CD4-positive, alpha-beta T cell (primary cell): ENCODE data around the gene AFG3L2. TPM values are rescaled to one million over a fixed set of nuclear protein-coding genes. Genes with fewer than 3 reads are reported as not detected.

Source experiments
- ATAC-seq: fragments of 200-7000 bp; cut with Tn5 transposase; one replicate; pipeline ENCODE4 v1.10.0; 2022; ENCODE audit warnings: mild to moderate bottlenecking; ENCODE audit not compliant: poor library complexity
- CTCF ChIA-PET: fragments of 350-600 bp; sonication (Branson Sonifier 250); formaldehyde crosslinking; loops from one replicate; lab custom pipeline; 2021; ENCODE audit warnings: antibody characterized with exemption, inconsistent platforms; lab: Charles Lee
- POLR2A ChIA-PET: fragments of 350-600 bp; sonication (Branson Sonifier 250); formaldehyde crosslinking; loops from one replicate; lab custom pipeline; 2021; ENCODE audit warnings: antibody characterized with exemption, inconsistent platforms; lab: Charles Lee
- DNase-seq, 14 experiments: peaks; one replicate each; pipeline ENCODE4 v3.0.0-alpha.2; 2013 to 2020; ENCODE audit warnings: mixed read lengths in 2 of 14
- H3K27ac ChIP-seq, 2 donors: one replicate each; pipeline versions ENCODE4 v1.5.1 to v1.7.0; 2013; ENCODE audit warnings: low read length in 2 of 2, low read depth in 1 of 2, mild to moderate bottlenecking in 1 of 2
- H3K27me3 ChIP-seq, 2 experiments: 1 replicate in 1 of 2; 2 replicates in 1 of 2; pipeline versions ENCODE4 v1.6.1 to v1.7.0; 2013; ENCODE audit warnings: low read length in 2 of 2, control low read depth in 1 of 2, mild to moderate bottlenecking in 1 of 2, moderate library complexity in 1 of 2; ENCODE audit not compliant: insufficient read depth in 2 of 2, control insufficient read depth in 1 of 2
- H3K36me3 ChIP-seq: one replicate; pipeline ENCODE4 v1.6.1; 2013; ENCODE audit warnings: low read length, control low read depth; ENCODE audit not compliant: insufficient read depth
- H3K4me1 ChIP-seq: one replicate; pipeline ENCODE4 v1.6.1; 2013; ENCODE audit warnings: low read length, control low read depth; ENCODE audit not compliant: insufficient read depth
- H3K4me3 ChIP-seq: one replicate; pipeline ENCODE4 v1.5.1; 2013; ENCODE audit warnings: mild to moderate bottlenecking, low read length, moderate library complexity
- H3K9me3 ChIP-seq, 2 experiments: 1 replicate in 1 of 2; 2 replicates in 1 of 2; pipeline versions ENCODE4 v1.6.1 to v1.7.0; 2013; ENCODE audit warnings: low read length in 2 of 2, mild to moderate bottlenecking in 2 of 2, control low read depth in 1 of 2, moderate library complexity in 1 of 2; ENCODE audit not compliant: control insufficient read depth in 1 of 2, insufficient read depth in 1 of 2
- H3K27ac Mint-ChIP-seq: one replicate; pipeline ENCODE4 v1.8.0; 2020; ENCODE audit warnings: mixed read lengths
- H3K27me3 Mint-ChIP-seq: one replicate; pipeline ENCODE4 v1.8.0; 2021; ENCODE audit warnings: mixed read lengths
- H3K36me3 Mint-ChIP-seq: one replicate; pipeline ENCODE4 v1.8.0; 2021; ENCODE audit warnings: low read depth, mixed read lengths
- H3K4me1 Mint-ChIP-seq: one replicate; pipeline ENCODE4 v1.8.0; 2021; ENCODE audit warnings: low read depth, mixed read lengths
- H3K4me3 Mint-ChIP-seq: one replicate; pipeline ENCODE4 v1.8.0; 2020; ENCODE audit warnings: mild to moderate bottlenecking, mixed read lengths
- H3K9me3 Mint-ChIP-seq: one replicate; pipeline ENCODE4 v1.8.0; 2020; ENCODE audit warnings: mixed read lengths
- intact Hi-C, 2 experiments: fragments of 100-400 bp; cut with DNase I in 1 of 2; cut with micrococcal nuclease in 1 of 2; formaldehyde crosslinking; loops; one replicate each; pipeline versions ENCODE4 v1.15.1 to v1.9.0; 2023 to 2025; cut with DNase I, micrococcal nuclease
- total RNA-seq, 174 experiments: library from RNA in 2 of 174; stranded (reverse) in 2 of 174; gene quantifications; one replicate each; pipeline ENCODE4 v1.2.3 and lab custom pipeline; 2021 to 2026
- TF ChIP-seq, protein P1 (sequence below): fragments of 200-600 bp; IDR thresholded peaks from one replicate; pipeline ENCODE4 v1.8.0; 2022; ENCODE audit warnings: antibody characterized with exemption, mild to moderate bottlenecking

The AFG3L2 gene
- total RNA-seq, 2 experiments from 2014 or later = 40.4 to 46.8 TPM

- H3K27ac ChIP-seq = no peak overlapping the region
- ChIA-PET POLR2A (no interaction called here), CTCF (no interaction called here)
- H3K9me3 ChIP-seq = no peaks in the 10 kb centered on the region
- peaks cover under 1% of the 10 kb centered on the region for H3K4me1 ChIP-seq
- H3K27me3 ChIP-seq = no peaks in the 10 kb centered on the region
- Mint-ChIP-seq H3K27ac (no peak overlapping the region), H3K9me3 (no peaks in the 10 kb centered on the region), H3K27me3 (no peaks in the 10 kb centered on the region), H3K4me3 (no peak overlapping the region), H3K36me3 (peaks cover 81% of the 10 kb centered on the region), H3K4me1 (peaks cover 12% of the 10 kb centered on the region)
- DNase-seq (no peak), ATAC-seq (no peak)
- TF ChIP-seq, protein P1, sequence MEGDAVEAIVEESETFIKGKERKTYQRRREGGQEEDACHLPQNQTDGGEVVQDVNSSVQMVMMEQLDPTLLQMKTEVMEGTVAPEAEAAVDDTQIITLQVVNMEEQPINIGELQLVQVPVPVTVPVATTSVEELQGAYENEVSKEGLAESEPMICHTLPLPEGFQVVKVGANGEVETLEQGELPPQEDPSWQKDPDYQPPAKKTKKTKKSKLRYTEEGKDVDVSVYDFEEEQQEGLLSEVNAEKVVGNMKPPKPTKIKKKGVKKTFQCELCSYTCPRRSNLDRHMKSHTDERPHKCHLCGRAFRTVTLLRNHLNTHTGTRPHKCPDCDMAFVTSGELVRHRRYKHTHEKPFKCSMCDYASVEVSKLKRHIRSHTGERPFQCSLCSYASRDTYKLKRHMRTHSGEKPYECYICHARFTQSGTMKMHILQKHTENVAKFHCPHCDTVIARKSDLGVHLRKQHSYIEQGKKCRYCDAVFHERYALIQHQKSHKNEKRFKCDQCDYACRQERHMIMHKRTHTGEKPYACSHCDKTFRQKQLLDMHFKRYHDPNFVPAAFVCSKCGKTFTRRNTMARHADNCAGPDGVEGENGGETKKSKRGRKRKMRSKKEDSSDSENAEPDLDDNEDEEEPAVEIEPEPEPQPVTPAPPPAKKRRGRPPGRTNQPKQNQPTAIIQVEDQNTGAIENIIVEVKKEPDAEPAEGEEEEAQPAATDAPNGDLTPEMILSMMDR = no peak
- no peak overlapping the region for H3K4me3 ChIP-seq
- peaks cover 67% of the 10 kb centered on the region for H3K36me3 ChIP-seq
- intact Hi-C loops = no loop called here
Observed at GRCh38 chr18:12366784-12367183, 10.2 kb downstream of the AFG3L2 start.

DNA sequence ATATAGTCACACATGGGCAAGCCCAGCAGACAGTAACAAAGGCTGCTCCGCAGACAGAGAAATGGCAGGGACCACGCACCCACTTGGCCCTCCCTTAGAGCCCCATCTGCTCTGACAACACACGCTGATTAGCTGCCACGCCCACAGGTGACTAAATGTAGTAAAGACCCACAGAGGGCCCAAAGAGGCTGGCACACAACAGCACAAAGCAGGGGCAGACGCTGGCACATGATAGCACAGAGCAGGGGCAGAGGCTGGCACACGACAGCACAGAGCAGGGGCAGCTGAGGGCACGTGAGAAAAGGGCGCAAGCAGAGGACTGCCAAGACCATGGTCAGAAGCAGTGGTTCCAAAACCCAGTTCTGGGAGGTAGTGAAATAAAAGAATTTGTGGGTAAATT lies 10.6 kb downstream of the AFG3L2 start:
- H3K4me1 Mint-ChIP-seq = peaks cover 8% of the 10 kb centered on the region
- H3K27me3 Mint-ChIP-seq = no peaks in the 10 kb centered on the region
- Histone ChIP-seq H3K27ac (no peak overlapping the region), H3K27me3 (no peaks in the 10 kb centered on the region), H3K4me3 (no peak overlapping the region), H3K36me3 (peaks cover 71% of the 10 kb centered on the region), H3K4me1 (no peaks in the 10 kb centered on the region), H3K9me3 (no peaks in the 10 kb centered on the region)
- H3K36me3 Mint-ChIP-seq = peaks cover 81% of the 10 kb centered on the region
- intact Hi-C loops = no loop called here
- CTCF ChIA-PET = no interaction called here
- no peak for ATAC-seq
- no peak overlapping the region for H3K27ac Mint-ChIP-seq
- H3K9me3 Mint-ChIP-seq = no peaks in the 10 kb centered on the region
- POLR2A ChIA-PET = no interaction called here
- DNase-seq = no peak
- TF ChIP-seq, protein P1 = no peak
- H3K4me3 Mint-ChIP-seq = no peak overlapping the region

- Mint-ChIP-seq H3K9me3 (no peaks in the 10 kb centered on the region), H3K27ac (no peak overlapping the region), H3K4me1 (peaks cover 4% of the 10 kb centered on the region), H3K27me3 (no peaks in the 10 kb centered on the region), H3K36me3 (peaks cover 95% of the 10 kb centered on the region), H3K4me3 (no peak overlapping the region)
- Histone ChIP-seq H3K27me3 (no peaks in the 10 kb centered on the region), H3K4me3 (no peak overlapping the region), H3K4me1 (no peaks in the 10 kb centered on the region), H3K36me3 (peaks cover 82% of the 10 kb centered on the region), H3K9me3 (no peaks in the 10 kb centered on the region), H3K27ac (no peak overlapping the region)
- DNase-seq (no peak), ATAC-seq (no peak)
- TF ChIP-seq, protein P1 = no peak
- intact Hi-C loops = no loop called here
- ChIA-PET POLR2A (no interaction called here), CTCF (no interaction called here)
Observed at GRCh38 chr18:12362473-12363174, 14.4 kb downstream of the AFG3L2 start.
